HG03565 (cell line): ENCODE measurements around the gene DNAJB11.
A peak's percentile ranks its signal among the peaks of the same experiment; 100 is the strongest.
"Not testable (repeated sequence)": the region's sequence is repeated elsewhere in the genome, so short reads cannot be mapped to it uniquely, and the experiment has no call there.

Experiments
- ATAC-seq: cut with Tn5 transposase; IDR thresholded peaks from one replicate; pipeline ENCODE4 v1.9.1; 2021; ENCODE audit warnings: mild to moderate bottlenecking, moderate library complexity; ENCODE audit not compliant: unreplicated experiment

Gene DNAJB11

DNA sequence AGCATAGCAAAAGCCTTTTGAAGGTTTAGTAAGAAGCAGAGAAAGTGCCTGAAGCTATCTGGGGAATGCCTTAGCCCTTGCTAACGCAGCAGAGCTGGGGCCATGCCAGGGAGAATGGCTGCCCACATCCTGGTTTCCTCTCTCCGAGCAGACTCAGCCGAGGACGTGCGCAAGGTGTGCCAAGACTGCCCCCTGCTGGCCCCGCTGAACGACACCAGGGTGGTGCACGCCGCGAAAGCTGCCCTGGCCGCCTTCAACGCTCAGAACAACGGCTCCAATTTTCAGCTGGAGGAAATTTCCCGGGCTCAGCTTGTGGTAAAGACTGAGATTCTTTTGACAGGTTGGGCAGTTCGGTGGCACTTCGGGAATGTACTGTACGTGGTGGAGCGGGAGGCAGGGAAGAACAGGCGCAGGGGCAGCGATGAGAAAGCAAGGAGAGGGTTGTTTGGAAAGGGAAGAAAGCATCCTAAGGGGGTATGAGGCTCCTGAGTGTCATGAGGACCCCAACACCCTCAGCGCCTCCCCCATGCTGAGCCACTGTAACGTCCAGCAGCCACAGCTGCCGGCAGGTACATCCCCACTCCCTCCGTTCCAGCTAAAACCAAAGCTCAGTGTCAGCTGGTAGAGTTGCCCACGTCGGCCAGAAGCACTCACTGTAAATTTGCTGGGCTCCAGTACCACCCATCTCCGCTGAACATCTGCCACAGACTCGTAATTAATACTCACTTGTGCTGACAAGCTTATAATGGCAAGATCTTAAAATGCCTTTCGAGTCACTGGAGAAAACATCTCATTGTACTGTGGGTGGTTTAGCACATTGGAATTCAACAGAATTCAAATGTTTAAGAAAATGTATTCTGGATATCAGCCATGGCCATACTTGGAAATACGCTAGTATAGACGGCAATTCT lies 46.8 kb downstream of the DNAJB11 start:
- ATAC-seq: peak; percentile 75

DNA sequence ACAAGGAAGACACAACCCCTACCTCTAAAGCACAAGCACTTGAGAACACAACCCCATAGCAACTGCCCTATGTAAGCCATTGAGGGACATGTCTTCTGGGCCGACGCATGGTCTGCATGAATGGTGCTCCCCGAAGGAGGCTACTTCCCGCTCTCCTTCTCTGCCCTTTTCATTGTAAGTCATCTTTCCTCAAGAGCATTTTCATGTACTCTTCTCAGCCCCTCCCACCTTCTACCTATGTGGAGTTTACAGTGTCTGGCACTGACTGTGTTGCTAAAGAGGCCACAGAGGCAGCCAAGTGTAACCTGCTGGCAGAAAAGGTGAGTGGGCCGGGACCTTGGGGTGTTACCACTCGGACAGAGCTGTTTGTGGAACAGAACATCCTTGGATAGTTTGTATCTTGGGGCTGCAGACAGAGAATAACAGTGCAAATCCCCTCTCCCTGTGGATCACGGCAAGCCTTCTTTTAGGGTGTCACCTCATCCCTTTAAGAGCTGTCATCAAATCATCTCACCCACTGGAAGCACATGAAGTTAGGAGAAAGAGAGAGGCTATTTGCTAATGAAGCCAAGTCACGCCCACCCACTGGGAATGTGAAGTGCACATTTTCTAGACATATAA lies 47.9 kb downstream of the DNAJB11 start:
- ATAC-seq: no peak

DNA sequence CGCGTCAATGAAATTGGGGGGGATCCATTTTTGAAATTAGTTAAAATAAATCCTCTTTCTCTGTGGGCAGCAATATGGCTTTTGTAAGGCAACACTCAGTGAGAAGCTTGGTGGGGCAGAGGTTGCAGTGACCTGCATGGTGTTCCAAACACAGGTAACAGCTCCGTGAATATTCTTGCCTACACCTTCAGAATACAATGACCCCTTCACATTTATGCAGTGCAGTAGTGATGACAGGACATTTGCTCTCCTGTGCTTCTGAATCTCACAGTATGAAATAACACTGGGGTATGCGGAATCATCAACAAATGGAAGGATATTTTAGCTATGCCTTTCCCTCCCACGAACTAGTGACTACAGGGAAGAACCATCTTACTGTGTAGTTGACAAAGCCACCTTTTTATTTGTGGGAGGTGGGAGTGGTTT lies 49.3 kb downstream of the DNAJB11 start:
- ATAC-seq: no peak

DNA sequence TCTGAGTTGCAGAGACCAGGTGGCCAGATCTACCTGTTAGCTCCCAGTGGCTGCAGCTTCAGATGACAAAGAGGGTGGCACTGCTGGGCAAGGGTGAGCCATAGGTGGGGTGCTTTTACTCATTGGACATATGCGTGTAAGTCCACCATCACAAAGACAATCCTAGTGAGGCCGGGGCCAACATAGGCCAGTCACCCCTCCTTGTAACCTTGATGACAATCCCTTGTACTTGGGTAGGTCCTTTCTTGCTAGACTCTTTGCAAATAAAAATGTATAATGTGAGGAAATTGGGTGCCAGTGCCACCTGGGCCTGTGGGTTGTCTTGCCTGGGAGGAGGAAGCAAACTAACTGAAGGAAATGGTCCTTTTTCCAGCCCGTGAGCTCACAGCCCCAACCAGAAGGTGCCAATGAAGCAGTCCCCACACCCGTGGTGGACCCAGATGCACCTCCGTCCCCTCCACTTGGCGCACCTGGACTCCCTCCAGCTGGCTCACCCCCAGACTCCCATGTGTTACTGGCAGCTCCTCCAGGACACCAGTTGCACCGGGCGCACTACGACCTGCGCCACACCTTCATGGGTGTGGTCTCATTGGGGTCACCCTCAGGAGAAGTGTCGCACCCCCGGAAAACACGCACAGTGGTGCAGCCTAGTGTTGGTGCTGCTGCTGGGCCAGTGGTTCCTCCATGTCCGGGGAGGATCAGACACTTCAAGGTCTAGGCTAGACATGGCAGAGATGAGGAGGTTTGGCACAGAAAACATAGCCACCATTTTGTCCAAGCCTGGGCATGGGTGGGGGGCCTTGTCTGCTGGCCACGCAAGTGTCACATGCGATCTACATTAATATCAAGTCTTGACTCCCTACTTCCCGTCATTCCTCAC lies 49.9 kb downstream of the DNAJB11 start:
- no peak for ATAC-seq

DNA sequence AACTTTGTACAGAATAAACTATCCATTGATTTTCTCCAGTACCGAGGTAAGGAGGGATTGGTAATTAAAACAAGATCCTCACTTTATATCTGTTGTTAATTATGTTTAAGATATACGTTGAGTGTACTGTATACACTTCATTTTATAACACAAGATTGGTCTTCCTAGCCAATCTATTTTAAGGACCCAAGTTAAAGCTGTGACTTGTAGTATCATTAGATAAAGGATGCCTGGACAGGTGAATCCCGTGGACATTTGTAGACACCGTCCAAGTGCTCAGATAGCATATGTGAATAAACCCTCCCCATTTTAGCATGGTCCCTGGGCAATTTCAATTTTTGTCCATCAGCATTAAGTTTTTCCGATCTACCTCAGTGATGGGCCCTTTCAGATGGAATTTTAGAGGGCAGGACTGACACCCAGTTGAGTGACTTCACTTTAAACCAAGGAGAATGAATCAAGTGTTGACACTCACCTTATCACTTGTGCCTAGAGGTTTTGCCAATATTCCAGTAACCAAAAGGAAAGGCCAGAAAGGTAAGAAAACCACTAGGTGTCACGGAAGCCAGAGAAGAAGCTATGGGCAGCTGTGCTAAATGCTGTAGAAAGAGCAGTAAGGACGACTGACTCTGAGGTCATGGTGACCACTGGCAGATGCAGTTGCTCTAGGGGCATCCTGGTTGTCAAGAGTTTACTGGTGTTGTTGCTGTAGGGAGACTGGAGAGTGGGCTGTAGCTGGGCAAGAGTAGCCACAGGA lies 51.6 kb downstream of the DNAJB11 start:
- ATAC-seq: no peak

DNA sequence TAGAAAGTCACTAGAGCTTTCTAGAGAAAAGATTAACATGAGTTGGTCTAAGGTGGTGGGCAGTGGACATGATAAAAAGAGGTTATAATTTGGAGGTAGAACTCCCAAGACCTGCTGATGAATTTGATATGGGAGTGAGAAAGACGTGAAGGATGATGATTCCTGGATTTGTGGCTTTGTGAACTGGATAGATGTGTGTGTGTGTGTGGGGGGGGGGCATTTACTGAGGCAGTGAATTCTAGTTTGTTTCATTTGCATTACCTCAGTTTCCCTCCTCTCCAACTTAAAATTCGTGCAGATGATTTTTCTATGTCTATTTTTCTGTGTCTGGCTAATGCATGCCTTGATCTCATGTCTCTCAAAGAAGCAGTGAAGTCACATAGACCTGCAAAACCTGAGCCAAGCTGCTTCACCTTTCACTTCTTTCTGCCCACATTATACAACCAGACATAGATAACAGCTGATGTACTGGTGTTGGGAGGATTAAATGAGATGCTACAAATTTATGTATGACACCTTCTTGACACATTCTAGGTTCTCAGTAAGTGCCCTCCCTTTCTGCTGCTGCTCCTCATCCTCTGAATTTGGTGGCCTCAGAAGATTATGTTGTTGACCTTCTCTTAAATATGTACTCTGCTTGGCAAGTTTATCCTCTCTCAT lies 52.3 kb downstream of the DNAJB11 start:
- ATAC-seq: no peak

DNA sequence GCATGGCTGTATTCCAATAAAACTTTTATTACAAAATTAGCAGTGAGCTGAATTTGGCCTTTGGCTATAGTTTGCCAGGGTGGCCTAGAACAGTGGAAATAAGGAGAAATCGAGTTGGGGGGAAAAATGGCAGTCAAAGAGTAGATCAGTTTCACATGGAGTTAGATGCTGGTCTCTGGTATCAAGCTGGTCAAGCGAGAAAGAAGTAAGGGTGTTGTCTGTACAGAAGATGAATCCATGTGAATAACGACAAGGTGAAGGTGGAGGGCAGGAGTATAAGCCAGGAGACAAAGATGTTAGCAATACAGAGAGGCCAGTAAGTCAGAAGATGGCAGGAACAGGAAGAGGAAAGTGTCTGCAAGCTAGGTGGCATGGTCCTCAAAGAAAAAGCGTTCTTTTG lies 54.1 kb downstream of the DNAJB11 start:
- no peak for ATAC-seq

DNA sequence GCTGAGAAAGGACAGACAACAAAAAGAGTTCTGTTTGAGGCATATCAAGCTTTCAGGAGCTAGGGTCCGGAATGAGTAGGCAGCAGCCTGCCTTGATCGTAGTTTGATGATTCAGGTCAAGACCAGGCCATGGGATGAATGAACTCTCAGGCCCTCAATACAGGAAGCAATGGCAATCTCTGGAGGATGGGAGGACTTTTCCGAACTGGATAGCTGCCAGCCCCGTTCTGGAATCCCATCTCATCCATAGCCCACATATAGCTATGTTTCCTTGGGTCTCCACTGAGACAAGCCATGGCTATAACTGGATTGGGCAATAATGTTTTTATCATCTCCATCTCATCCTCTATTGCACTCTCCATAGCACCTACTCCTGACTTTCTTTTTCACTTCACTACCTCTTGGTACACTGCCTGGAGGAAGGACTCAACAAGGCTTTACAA lies 55.1 kb downstream of the DNAJB11 start:
- no peak for ATAC-seq

DNA sequence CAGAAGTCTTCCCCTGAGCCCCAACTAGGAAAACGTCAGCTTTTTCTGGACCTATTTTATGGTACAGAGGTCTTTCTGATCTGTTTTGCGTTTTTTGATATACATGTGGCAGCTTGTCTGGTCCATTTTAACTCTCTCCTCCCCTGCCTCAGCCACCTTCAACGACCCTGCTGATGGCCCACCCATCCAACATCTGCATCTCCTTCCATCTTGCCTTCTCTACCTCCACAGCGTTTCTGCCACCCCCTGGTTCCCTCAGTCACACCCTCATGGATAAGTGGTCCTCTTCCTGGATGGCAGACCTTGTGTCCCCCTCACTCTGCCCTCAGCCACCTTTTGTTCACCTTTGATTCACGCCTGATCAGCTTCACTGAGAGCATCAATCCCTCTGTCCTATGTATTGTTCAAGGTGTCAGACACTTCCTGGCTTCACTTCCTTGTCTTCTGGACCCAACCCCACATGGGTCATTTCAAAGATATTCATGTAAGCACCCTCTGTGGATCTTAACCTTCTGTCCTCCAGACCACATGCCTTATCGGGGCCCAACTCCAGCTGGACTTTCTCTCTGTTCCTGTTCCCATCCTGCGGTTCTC lies 55.8 kb downstream of the DNAJB11 start:
- no peak for ATAC-seq

DNA sequence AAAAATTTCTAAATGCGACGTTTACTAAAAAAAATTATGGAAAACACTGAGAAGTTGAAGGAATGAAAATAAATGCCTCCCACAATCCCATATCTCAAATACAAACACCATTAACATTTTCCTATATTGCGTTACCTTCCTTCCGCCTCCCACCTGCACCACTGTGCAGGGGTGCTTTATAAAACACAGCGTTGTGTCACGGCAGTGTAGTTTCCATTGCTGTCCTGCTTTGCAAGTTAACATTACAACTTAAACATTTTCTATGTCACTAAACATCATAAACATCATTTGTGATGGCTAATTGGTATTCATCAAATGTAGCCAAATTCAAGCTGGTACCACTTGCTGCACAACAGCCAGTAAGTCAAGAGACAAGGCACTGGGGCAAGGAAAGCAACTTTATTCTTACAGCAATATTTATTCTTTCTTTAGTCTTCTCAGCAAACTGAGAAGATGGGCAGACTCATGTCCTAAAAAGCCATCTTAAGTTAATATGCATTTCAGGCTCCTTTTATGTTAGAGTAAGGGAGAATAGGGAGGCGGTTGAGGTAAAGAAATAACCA lies 57.4 kb downstream of the DNAJB11 start:
- no peak for ATAC-seq

DNA sequence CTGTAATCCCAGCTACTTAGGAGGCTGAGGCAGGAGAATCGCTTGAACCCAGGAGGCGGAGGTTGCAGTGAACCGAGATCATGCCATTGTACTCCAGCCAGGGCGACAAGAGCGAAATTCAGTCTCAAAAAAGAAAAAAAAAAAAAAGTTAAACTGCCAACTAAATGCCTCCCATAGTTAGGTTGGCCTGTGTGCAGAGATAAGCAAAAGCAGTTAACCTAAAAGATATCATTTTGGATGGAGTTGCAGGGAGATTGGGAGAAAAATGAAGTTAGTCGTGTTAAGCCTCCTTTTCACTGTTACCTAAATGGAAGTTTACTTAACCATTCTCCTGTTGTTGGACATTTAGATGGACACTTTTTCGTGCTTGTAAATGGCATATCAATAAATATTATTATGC lies 58.2 kb downstream of the DNAJB11 start:
- ATAC-seq: no peak

DNA sequence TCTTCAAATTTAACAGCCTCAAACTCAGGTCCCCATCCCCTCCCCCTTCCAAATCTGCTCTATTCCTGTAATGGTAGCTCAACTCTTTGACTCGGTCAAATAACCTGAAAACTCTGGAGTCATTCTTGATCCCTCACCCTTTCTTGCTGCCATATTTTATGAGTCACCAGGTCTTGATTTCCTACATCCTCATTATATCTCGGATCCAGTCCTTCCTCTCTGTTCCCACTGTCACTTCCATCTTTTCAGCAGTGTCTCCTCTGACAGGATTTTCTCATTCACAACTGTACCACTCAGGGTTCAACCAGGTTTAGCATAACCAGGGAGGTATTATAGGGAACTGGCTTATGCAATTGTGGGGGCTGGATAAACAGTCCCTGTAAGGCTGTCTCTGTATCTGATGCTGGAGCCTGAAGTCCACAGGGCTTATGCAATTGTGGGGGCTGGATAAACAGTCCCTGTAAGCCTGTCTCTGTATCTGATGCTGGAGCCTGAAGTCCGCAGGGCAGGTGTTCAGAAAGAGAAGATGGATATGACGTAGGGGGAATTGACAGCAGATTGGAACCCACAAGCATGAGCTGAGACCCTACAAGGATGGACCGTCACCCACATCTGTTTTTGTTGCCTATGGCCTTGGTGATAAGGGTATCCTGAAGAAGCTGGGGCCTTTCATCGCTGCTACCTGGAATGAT lies 60.6 kb downstream of the DNAJB11 start:
- ATAC-seq: no peak

DNA sequence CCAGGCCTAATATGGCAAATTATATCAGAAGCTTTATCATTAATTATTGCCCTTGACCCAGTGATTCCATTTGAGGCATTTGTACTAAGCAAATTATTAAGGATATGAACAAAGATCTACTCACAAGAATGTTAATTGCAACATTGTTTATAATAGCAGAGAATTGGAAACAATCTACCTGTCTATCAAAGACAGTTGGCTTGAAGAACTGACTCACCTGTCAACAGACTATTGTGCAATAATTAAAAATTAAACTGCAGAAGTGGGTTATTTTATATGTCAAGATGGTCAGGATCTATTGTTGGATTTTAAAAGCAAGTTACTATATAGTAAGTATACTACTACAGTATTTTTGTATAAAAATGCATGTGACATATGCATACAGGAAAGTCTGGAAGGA lies 63.0 kb downstream of the DNAJB11 start:
- ATAC-seq: no peak

DNA sequence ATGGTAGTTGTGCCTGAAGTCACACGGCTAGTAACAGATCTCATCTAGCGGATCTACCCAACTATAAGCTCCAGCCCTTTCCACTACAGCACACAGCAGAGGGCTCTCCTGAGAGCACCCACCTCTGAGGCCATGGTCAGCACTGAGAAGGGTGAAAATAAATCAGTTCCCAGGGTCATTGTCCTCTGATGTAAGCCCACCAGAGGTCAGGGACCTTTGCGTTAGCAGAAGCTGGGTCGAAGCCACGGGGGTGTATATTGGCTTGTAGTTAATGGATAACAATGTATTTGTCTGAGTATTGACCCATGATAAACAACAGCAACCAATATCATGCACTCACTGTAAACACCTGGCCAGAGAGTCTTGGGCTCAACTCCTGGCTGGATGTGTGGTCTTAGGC lies 63.7 kb downstream of the DNAJB11 start:
- ATAC-seq: not testable (repeated sequence)
